Activated T-cell treated with anti-CD3 and anti-CD28 coated beads, Interleukin-2, amount 50 U/mL, for 72 hours (primary cell): ENCODE data around the gene SORBS1. TPM values are rescaled to one million over a fixed set of nuclear protein-coding genes. Genes with fewer than 3 reads are reported as not detected.

Experiments used
- total RNA-seq, 2 donors: library from RNA; stranded (reverse); gene quantifications; one replicate each; pipeline ENCODE4 v1.2.3, GENCODE V29; 2022

The SORBS1 gene
- total RNA-seq, 2 donors from 2014 or later: 1.2 to 2.4 TPM

Other genes with a start within 250 kb of the SORBS1 start
- gene ALDH18A1, start 95.3 kb upstream of the SORBS1 start, total RNA-seq: 10 to 100 TPM; 52.8 to 71.3 TPM
- 10 to 100 TPM; 18.6 to 37.6 TPM for gene TCTN3, start 132.6 kb upstream of the SORBS1 start, total RNA-seq
- 10 to 100 TPM in 1 of 2 donors, under 1 TPM in 1; 0.53 to 12.9 TPM for gene ENTPD1, start 194.8 kb upstream of the SORBS1 start, total RNA-seq